HL-60 (cell line): Measurements from ENCODE around the gene SPOCK3.

Source experiments
- CTCF ChIP-seq: IDR thresholded peaks from one replicate; pipeline ENCODE4 v1.5.1; 2011; ENCODE audit warnings: low read length, control low read depth, inconsistent platforms; ENCODE audit not compliant: insufficient read depth
- GABPA ChIP-seq: IDR thresholded peaks from 2 replicates; pipeline ENCODE4 v1.6.1; 2012; ENCODE audit warnings: low read depth
- POLR2AphosphoS5 ChIP-seq: IDR thresholded peaks from 2 replicates; pipeline ENCODE4 v1.6.1; 2012; ENCODE audit warnings: low read depth
- REST ChIP-seq: IDR thresholded peaks from 2 replicates; pipeline ENCODE4 v1.6.1; 2012; ENCODE audit warnings: low read depth; ENCODE audit not compliant: insufficient replicate concordance
- SPI1 ChIP-seq: IDR thresholded peaks from 2 replicates; pipeline ENCODE4 v1.6.1; 2012; ENCODE audit warnings: low read depth, mild to moderate bottlenecking, borderline replicate concordance

- TF ChIP-seq CTCF, result no peak
- TF ChIP-seq REST, result no peak
- TF ChIP-seq POLR2AphosphoS5, result no peak
- TF ChIP-seq GABPA, result no peak
- no peak for TF ChIP-seq SPI1
Observed at GRCh38 chr4:166965562-166965961, 268.7 kb downstream of the SPOCK3 start.
